ENCODE results near the gene CAPNS1.
"Not testable (repeated sequence)": the region's sequence is repeated elsewhere in the genome, so short reads cannot be mapped to it uniquely, and the experiment has no call there.

Gene CAPNS1

DNA sequence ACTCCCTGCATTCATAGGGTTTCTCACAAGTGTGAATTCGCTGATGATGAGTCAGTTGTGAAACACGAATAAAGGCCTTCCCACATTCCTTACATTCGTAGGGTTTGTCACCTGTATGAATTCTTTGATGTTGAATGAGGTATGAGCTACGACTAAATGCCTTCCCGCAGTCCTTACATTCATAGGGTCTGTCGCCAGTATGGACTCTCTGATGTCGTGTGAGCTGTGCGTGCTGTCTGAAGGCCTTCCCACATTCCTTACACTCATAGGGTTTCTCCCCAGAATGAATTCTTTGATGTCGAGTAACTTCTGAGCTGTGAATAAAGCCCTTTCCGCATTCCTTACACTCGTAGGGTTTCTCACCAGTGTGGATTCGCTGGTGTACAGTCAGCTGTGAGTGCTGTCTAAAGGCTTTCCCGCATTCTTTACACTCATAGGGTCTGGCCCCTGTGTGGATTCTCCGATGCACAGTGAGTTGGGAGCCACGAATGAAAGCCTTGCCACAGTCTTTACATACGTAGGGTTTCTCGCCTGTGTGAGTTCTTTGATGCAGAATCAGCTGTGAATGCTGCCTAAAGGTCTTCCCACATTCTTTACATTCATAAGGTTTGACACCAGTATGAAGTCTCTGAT lies 42.9 kb downstream of the CAPNS1 start:
- no peak for DNase-seq (ENCODE audit: extremely low spot score)
- CTCF ChIA-PET = no interaction called here
- TF ChIP-seq, protein P1, sequence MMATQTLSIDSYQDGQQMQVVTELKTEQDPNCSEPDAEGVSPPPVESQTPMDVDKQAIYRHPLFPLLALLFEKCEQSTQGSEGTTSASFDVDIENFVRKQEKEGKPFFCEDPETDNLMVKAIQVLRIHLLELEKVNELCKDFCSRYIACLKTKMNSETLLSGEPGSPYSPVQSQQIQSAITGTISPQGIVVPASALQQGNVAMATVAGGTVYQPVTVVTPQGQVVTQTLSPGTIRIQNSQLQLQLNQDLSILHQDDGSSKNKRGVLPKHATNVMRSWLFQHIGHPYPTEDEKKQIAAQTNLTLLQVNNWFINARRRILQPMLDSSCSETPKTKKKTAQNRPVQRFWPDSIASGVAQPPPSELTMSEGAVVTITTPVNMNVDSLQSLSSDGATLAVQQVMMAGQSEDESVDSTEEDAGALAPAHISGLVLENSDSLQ (IDR thresholded peaks at IDR 0.05) = no peak
- TF ChIP-seq ARNT (IDR thresholded peaks at IDR 0.05) (no peak), L3MBTL2 (conservative IDR thresholded peaks at IDR 0.05) (no peak), HDGF (IDR thresholded peaks at IDR 0.05; ENCODE audit: borderline replicate concordance) (no peak), LEF1 (IDR thresholded peaks at IDR 0.05; ENCODE audit: borderline replicate concordance) (no peak), SP1 (IDR thresholded peaks at IDR 0.05) (no peak)
- POLR2A ChIA-PET = no interaction called here

DNA sequence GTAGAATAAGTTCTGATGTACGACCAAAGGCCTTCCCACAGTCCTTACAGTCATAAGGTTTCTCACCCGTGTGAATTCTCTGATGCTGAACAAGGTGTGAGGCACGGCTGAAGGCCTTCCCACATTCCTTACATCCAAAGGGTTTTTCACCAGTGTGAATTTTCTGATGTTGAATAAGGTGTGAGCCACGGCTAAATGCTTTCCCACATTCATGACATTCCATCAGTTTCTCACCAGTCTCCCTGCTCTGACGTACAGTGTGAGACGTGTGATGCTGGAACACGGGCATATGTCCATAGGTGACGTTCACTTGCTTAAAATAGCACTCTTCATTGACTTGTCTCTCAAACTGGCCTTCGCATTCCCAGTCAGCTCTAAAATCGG lies 43.4 kb downstream of the CAPNS1 start:
- ChIA-PET CTCF (no interaction called here), POLR2A (no interaction called here)
- no peak for DNase-seq (ENCODE audit: extremely low spot score)
- no peak for TF ChIP-seq SP1 (IDR thresholded peaks at IDR 0.05)
- no peak for TF ChIP-seq ELF4 (IDR thresholded peaks at IDR 0.05)
- TF ChIP-seq ZNF384 (IDR thresholded peaks at IDR 0.05) = no peak
- TF ChIP-seq FOXK2 (IDR thresholded peaks at IDR 0.05) = no peak
- TF ChIP-seq L3MBTL2 (conservative IDR thresholded peaks at IDR 0.05) = no peak
- TF ChIP-seq NFRKB (IDR thresholded peaks at IDR 0.05) = no peak
- no peak for TF ChIP-seq CTBP1 (IDR thresholded peaks at IDR 0.05; ENCODE audit: borderline replicate concordance)
- no peak for TF ChIP-seq SUZ12 (IDR thresholded peaks at IDR 0.05)
- TF ChIP-seq FOXM1 (IDR thresholded peaks at IDR 0.05; ENCODE audit: borderline replicate concordance) = no peak
- TF ChIP-seq FOXA1 (IDR thresholded peaks at IDR 0.05) = no peak
- no peak for TF ChIP-seq BHLHE40 (IDR thresholded peaks at IDR 0.05; ENCODE audit: borderline replicate concordance)
- no peak for TF ChIP-seq HDGF (IDR thresholded peaks at IDR 0.05; ENCODE audit: borderline replicate concordance)
- TF ChIP-seq LEF1 (IDR thresholded peaks at IDR 0.05; ENCODE audit: borderline replicate concordance) = no peak
- no peak for TF ChIP-seq ARNT (IDR thresholded peaks at IDR 0.05)
- TF ChIP-seq TARDBP (IDR thresholded peaks at IDR 0.05) = no peak
- TF ChIP-seq, protein P1 (IDR thresholded peaks at IDR 0.05) = no peak

DNA sequence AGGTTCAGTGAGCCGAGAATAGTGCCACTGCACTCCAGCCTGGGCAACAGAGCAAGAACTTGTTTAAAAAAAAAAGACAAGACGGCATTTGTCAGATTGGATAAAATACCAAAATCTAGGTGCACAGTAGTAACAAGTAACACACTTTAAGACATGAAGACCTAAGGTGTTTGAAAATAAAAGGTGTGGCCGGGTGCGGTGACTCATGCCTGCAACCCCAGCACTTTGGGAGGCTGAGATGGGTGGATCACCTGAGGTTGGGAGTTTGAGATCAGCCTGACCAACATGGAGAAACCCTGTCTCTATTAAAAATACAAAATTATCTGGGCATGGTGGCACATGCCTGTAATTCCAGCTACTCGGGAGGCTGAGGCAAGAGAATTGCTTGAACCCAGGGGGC lies 46.9 kb downstream of the CAPNS1 start:
- DNase-seq (ENCODE audit: extremely low spot score); POLR2A ChIA-PET: not testable (repeated sequence)
- CTCF ChIA-PET = interaction anchor here (0.6 kb wide), 1 partner anchor 50 kb away, joined by 5 read pairs; no protein-coding TSS in a partner anchor

DNA sequence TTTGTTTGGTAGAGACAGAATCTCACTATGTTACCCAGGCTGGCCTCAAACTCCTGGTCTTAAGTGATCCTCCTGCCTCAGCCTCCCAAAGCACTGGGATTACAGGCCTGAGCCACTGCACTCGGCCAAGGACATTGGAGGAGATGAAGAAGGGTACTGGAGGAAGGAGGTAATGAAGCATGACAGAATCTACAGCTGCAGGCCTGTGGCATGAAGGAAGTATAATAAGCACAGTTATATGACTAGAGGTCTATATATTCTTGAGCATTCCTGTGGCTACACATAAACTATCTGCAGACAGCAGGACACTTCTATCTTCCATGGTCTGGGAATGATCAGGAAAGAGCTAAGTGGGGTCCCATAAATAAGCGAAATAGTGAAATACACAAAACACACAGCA lies 56.4 kb downstream of the CAPNS1 start:
- ChIA-PET POLR2A (no interaction called here), CTCF (no interaction called here)
- TF ChIP-seq HDGF (IDR thresholded peaks at IDR 0.05; ENCODE audit: borderline replicate concordance) (no peak), TARDBP (IDR thresholded peaks at IDR 0.05) (no peak), NFRKB (IDR thresholded peaks at IDR 0.05) (no peak), SP1 (IDR thresholded peaks at IDR 0.05) (no peak), ARNT (IDR thresholded peaks at IDR 0.05) (no peak), CTBP1 (IDR thresholded peaks at IDR 0.05; ENCODE audit: borderline replicate concordance) (no peak), LEF1 (IDR thresholded peaks at IDR 0.05; ENCODE audit: borderline replicate concordance) (no peak)
- no peak for DNase-seq (ENCODE audit: extremely low spot score)

DNA sequence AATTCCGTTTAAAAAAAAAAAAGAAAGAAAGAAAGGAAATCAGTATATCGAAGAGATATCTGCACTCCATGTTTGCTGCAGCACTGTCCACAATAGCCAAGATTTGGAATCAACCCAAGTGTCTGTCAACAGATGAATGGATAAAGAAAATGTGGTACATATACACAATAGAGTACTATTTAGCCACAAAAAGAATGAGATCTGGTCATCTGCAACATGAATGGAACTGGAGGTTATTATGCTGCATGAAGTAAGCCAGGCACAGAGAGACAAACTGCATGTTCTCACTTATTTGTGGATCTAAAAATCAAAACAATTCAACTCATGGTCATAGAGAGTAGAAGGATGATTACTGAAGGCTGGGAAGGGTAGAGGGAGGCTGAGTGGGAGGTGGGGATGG lies 58.3 kb downstream of the CAPNS1 start:
- ChIA-PET CTCF (no interaction called here), POLR2A (no interaction called here)
- no peak for TF ChIP-seq FOXA1 (IDR thresholded peaks at IDR 0.05)
- TF ChIP-seq TARDBP (IDR thresholded peaks at IDR 0.05) = no peak
- no peak for TF ChIP-seq HDGF (IDR thresholded peaks at IDR 0.05; ENCODE audit: borderline replicate concordance)
- no peak for TF ChIP-seq FOXM1 (IDR thresholded peaks at IDR 0.05; ENCODE audit: borderline replicate concordance)
- no peak for TF ChIP-seq SUZ12 (IDR thresholded peaks at IDR 0.05)
- no peak for TF ChIP-seq ZNF384 (IDR thresholded peaks at IDR 0.05)
- no peak for TF ChIP-seq L3MBTL2 (conservative IDR thresholded peaks at IDR 0.05)
- TF ChIP-seq CTBP1 (IDR thresholded peaks at IDR 0.05; ENCODE audit: borderline replicate concordance) = no peak
- TF ChIP-seq NFRKB (IDR thresholded peaks at IDR 0.05) = no peak
- no peak for TF ChIP-seq ELF4 (IDR thresholded peaks at IDR 0.05)
- no peak for TF ChIP-seq ARNT (IDR thresholded peaks at IDR 0.05)
- DNase-seq (ENCODE audit: extremely low spot score) = no peak
